ENCODE results near the gene PPFIBP1.

The PPFIBP1 gene

GRCh38 chr12:27674989-27675388 is 151.0 kb downstream of the PPFIBP1 start:
- no peak for DNase-seq

DNA sequence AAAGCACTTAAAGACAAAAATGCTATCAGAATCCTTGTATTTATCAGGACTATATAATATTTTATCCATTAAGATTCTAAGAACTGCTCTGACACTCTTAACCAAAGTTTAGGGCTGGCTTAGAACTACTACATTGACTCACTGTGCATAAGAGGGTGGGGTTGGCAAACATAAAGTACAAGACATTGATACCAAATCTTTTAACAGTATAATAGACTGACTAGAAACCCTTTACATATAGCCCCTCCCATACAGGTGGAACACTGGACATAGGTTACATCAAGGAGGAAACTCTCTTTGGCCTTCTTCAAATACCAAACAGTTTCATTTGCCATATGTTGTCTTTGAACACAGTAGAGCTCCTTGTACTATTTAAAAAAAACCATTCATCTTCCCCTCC is 156.6 kb downstream of the PPFIBP1 start:
- no peak for DNase-seq

GRCh38 chr12:27682534-27682933 is 158.5 kb downstream of the PPFIBP1 start:
- no peak for DNase-seq

- no peak for DNase-seq
Measured at GRCh38 chr12:27685274-27685673, 161.3 kb downstream of the PPFIBP1 start.

- no peak for DNase-seq
Measured at GRCh38 chr12:27686147-27686546, 162.1 kb downstream of the PPFIBP1 start.

DNA sequence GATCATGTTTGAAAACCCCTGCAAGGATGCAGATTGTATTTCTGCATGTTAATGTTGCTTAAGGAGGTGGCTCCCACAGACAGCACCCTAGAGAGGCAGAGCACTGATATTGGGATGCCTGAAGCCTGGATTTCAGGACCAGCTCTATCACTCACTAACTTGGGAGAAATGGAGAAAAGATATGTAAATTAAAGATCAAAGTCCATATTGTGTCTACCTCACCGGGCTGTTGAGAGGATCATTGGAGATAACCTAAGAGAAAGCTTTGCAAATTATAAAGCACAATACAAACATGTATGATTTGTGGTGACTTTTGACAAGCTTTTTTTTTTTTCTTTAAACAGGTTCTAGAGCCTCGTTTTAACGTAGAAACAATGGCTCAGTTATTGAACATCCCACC is 164.7 kb downstream of the PPFIBP1 start:
- DNase-seq, result no peak

DNA sequence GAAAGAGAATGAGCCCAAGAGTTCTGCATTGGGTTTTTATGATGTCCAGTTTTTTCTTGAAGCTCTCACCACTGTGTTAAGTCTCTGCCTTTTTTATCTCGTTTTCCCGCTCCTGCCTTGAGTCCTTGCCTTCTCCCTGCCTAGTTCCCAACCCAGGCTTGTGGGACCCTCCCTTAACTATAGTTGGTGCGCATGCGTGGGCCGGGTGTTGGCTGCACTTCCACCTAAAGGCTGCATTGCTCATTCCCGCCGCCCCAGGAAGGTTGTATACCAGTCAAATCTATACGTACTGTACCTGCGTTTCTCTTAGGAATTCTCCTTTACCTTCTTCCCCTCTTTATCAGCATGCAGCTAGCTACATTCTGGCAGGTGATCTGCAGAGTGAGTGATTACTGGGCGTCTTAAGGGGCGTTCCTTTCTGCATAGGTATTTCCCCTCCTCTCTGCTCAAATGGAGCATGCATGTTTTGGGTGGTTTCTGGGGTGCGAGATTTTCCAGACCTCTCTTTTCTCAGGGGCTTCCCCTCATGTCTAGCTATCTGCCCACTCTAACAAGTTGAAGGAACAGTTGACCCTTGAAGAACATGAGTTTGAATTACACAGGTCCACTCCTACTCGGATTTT is 165.7 kb downstream of the PPFIBP1 start:
- DNase-seq, result no peak

- DNase-seq, result no peak
Measured at GRCh38 chr12:27693403-27693802, 169.4 kb downstream of the PPFIBP1 start.

DNA sequence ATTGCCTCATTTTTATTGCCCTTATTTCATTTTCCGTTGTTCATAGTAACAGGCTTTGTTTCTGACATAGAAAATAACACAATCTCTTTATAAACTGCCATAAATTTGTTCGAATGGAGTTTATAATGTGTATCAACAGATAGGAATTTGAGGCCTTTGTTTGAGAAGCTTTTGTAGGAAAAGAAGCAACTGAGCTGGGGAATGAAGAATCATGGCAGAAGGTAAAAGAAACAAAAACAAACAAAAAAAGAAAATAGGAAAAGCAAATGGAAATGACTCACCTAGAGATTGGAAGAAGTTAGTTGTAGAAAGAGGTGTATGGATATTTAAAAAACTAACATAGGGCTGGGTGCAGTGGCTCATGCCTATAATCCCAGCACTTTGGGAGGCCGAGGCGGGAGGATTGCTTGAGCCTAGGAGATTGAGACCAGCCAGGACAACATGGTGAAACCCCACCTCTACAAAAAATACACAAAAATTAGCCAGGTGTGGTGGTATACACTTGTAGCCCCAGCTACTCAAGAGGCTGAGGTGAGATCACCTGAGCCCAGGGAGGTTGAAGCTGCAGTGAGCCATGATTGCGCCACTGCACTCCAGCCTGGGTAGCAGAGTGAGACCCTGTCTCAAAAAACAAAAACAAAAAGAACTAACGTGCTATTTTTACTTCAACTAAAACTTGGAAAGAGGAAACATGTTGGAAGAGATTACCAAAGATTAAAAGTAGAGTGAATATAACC is 171.7 kb downstream of the PPFIBP1 start:
- DNase-seq, result no peak

DNA sequence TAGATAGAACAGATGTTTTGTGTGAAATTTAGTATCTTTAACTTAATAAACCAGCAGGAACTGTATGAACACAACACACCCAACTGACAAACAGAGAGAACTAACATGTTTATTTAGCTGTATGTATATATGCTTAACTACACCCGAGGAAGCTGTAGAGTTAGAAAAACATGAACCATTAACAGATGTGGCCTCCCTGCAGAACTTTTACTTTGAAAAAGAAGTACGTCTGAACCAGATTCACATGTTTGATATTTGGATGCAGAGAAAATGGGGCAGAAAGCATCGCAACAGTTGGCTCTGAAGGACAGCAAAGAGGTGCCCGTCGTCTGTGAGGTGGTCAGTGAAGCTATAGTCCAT is 172.3 kb downstream of the PPFIBP1 start, which contains the start of gene REP15:
TSS of gene REP15 (plus strand) at position 155 of the 360 bp plus-strand sequence. CDS start at position 271, 116 bp downstream.
- DNase-seq, result no peak

- DNase-seq, result no peak
Measured at GRCh38 chr12:27696864-27697564, 173.0 kb downstream of the PPFIBP1 start.

GRCh38 chr12:27703720-27704452 is 179.9 kb downstream of the PPFIBP1 start:
- DNase-seq, result peak; percentile 62 to 66

DNA sequence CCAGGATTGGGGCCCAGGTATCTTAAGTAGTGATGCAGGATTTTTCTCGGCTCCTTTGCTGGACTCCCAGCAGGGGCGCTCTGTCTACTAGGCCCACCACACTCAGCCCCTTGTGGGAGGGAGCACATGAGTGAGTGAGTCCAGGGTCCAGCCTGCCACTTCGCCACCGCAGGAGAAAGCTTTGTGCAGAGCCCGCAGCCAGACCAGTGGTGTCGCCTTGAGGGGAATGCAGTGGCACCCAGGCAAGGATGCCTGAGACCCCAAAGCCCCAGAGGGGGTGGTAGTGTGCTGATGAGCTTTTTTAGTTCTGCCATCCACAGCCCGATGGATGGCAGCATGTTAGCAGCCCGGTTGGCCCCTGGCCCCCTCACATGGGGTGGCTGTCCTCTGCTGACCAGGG is 181.3 kb downstream of the PPFIBP1 start:
- DNase-seq, result no peak

- DNase-seq, result no peak
Measured at GRCh38 chr12:27707216-27707615, 183.2 kb downstream of the PPFIBP1 start.

DNA sequence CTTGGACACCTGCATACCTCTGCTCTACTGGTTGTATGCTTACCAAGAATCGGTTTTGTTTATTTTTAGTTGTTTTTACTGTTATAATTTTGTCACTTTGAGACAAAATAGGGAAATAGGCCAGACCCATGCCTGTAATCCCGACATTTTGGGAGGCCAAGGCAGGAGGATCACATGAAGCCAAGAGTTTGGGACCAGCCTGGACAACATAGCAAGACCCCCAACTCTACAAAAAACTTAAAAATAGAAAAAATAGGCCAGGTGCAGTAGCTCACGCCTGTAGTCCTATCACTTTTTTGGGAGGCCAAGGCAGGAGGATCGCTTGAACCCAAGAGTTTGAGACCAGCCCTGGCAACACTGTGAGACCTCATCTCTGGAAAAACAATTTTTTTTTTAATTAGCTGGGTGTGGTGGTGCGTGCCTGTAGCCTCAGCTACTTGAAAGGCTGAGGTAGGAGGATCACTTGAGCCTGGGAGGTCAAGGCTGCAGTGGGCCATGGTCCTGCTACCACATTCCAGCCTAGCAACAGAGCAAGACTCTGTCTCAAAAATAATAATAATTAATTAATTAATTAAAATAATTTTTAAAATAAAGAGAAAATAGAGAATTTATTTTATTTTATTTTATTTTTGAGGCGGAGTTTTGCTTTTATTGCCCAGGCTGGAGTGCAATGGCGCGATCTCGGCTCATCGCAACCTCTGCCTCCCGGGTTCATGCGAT is 185.4 kb downstream of the PPFIBP1 start:
- DNase-seq, result no peak

DNA sequence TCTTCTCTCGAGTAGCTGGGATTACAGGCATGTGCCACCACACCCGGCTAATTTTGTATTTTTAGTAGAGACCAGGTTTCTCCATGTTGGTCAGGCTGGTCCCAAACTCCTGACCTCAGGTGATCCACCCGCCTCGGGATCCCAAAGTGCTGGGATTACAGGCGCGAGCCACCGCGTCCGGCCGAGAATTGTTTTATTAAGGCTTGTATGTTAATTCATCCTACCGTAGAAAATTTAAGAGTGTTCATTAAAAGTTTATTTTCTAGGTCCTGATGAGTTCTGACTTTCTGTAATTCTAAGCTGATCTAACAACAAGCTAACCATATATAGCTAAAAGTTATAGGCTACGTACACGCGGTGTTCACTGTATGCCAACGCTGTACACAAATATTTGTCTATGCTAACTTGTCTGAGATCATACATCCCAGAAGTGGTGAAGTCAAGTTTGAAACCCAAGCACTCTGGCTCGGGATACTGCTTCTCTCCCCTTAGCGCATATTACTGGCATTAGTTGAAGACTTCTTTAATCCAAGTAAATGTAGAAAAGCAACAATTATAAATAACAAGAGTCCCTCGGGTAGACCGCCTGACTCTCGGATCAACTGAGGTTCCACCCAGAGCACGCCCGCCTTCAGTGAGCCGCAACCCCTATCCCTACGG is 186.1 kb downstream of the PPFIBP1 start:
- DNase-seq, result no peak

DNA sequence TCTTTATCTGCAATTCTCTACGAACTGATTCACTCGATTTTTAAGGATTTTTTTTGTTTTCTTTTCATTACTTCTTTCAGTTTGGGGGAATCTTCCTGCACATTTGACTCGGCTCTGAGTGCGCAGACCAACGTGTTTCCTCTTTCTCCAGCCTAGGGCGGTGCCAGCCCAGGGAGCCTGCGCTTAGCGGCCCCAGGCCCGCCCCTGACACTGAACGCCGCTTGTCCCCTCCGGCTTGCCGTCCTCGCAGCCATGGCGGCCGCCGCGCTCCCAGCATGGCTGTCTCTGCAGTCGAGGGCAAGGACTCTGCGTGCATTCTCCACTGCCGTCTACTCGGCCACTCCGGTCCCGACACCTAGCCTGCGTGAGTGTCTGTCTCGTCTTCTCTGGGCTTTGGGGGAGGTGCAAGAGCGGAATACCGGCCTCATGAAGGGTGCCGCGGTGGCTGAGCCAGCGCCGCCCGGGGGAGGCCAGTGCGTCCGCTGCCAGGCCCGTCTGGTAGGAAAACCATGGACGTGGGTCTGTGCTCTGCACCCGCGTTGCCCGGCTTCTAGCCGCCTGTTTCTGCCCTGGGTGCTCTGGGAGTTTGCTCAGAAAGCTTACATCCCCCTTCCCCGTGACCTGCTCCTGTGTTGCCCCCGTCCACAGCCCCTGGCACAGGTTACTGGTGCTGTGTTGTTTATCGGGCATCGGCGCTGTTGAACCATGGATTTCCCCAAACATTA is 186.7 kb downstream of the PPFIBP1 start, which contains the start of gene MRPS35:
TSS of gene MRPS35 (plus strand) at position 241 of the 725 bp plus-strand sequence. CDS start at position 253, 12 bp downstream.
- peak; percentile 88 for DNase-seq

DNA sequence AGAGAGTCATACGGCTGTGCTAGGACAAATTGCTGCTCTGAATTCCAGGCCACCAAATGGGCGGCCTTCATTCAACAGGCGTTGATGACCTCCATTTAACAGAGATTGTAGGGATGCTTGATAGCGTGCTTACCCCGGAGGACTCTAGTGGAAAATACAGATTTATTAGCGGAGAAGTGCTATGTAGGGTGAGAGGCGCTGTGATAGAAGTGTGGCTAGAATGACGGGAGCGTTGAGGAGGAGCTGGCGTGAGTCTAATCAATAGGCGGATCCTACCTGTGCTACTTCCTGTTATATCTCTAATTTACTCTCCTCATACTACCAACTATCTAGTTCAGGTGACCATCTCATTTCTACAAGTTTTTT is 187.3 kb downstream of the PPFIBP1 start:
- peak in 1 of 2 experiments; percentile 6 for DNase-seq

- no peak for DNase-seq
Measured at GRCh38 chr12:27711967-27712366, 188.0 kb downstream of the PPFIBP1 start.

DNA sequence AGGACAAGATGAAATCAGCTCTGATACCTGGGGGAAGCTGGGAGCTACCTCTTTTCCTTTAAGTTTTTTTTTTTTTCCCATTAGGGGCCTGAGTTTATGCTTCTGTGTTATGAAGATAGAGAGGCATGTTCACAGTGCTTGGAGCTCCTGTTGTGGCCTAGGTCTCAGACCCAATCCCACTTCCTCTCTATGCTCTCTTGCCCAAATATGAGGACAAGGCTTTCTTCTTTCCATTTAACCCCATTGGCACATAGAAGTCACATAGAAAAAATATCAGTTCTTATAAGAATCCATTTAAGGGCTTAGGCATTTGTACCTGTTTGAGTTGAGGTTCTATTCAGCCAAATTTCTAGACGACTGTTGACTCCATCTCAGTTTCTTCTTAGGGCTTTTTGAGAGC is 199.2 kb downstream of the PPFIBP1 start:
- DNase-seq, result no peak

DNA sequence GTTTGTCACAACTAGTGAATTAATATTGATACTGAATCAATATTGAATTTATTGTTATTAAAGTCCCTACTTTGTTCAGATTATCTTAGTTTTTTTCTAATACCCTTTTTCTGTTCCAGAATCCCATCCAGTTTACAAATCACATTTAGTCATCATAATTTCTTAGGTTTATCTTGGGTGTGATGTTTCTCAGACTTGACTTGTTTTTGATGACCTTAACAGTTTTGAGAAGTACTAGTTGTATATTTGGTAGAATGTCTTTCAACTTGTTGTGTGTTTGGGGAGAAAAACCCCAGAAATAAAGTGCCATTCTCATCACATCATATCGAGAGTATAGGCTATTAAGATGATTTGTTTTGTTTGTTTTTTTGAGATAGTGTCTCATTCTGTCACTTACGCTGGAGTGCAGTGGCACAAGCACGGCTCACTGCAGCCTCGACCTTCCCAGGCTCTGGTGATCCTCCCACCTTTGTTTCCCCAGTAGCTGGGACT is 206.1 kb downstream of the PPFIBP1 start:
- DNase-seq, result no peak
